ENCODE results near the gene NCAPG2.
"Not testable (repeated sequence)": the region's sequence is repeated elsewhere in the genome, so short reads cannot be mapped to it uniquely, and the experiment has no call there.

Gene NCAPG2

DNA sequence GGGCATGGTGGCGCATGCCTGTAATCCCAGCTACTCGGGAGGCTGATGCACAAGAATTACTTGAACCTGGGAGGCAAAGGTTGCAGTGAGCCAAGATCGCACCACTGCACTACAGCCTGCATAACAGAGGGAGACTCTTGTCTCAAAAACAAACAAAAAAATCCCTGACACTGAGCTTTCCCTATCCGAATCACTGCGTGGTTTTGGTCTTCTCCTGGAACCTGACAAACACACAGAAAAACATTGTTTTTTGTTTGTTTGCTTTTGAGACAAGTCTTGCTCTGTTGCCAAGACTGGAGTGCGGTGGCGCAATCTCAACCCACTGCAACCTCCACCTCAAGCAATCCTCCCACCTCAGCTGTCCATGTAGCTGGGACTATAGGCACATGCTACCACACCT, 66.6 kb downstream of the NCAPG2 start:
- no peak for DNase-seq (ENCODE audit: low read depth in 2 of 2)

DNA sequence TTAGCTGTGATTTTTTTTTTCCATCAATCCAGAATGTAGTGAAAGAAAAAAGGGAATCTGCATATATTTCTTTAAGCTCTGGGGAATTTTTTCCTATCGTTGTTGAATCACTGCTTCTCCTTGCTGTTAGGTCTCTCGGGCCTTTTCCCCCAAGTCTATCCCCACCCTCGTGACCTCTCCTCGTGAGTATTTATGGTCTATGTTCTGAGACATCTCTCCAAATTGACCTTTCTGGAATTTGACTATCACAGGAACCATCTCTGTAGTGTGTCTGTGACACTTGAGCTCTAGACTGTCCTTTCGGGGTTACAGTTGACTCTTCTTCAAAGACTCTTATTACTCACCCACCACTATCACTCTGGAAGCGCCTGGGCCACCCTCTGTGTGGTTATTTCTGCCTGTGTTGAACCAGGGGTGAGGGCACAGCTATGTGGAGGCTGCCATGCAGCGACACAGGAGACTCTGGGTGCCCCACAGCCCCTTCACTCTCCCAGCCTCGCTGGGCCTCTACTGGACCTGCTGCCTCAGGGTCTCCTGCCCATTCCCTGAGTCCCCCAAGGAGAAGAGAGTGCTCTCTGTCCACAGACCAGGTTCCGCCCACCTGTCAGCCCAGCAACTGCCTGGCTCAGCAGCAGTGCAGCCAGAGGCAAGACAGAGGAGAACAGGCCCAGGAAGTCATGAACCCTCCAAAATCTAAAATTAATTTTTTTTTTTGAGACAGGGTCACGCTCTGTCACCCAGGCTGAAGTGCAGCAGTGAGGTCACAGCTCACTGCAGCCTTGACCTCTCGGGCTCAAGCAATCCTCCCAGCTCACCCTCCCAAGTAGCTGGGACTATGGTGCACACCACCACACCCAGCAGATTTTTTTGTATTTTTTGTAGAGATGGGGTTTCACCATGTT, 71.3 kb downstream of the NCAPG2 start:
- DNase-seq (ENCODE audit: low read depth in 2 of 2) = no peak

DNA sequence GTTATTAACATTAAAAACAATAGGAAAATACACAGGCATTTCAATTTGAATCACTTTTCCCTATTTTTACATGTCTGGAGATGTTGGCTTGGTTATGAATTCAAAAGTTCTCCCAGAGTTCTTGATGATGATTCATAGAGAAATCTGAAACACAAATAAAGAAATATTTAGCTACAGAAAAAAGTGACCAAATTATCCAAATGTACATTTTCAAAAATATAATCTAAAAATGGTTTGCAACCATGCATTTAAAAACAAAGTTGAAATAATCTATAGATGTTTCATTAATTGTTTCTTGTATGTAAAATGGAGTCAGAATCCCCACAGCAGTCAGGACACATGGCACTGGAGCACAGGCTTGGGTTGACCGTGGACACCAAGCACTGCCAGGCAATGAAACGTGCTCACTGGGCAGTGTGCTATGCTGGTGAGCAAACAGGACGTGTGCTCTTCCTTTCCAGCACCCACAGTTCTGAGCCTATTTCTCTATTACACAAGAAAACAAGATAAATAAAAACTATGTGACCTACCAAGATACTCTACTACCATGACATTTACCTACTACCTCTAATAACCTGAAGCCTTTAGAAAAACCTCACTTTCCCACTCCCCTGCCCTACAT, 72.9 kb downstream of the NCAPG2 start:
- no peak for DNase-seq (ENCODE audit: low read depth in 2 of 2)

DNA sequence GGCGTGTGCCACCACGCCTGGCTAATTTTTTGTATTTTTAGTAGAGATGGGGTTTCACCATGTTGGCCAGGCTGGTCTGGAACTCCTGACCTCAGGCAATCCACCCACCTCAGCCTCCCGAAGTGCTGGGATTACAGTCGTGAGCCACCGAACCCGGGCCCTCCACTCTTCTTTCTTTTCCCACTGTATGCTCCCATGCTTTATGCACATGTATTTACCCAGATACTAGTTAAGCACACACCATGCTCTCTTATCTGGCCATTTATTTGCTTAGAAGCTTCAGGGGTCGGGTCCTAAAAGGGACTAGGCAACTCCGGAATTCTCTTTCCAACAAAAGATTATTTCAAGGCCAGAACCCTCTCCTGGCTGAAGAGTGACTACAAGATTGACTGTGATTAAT, 78.3 kb downstream of the NCAPG2 start:
- DNase-seq (ENCODE audit: low read depth in 2 of 2) = not testable (repeated sequence)

DNA sequence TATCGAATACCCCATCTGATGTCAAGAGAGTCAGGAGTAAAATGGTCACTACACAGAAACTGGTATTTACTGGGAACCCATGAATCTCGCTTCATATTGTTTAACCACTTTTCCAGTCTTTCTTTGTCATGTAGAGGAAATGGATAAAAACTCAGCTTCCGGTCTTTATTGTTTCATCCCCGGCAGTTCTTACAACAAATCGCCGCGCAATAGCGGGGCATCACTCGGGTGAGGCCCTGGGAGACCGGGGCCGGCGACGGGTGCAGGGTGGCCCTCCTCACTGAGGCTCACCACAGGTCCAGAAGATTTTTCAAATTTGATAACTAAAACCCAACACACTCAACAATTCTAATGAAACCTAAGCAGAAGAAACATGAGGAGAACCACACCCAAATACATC, 81.4 kb downstream of the NCAPG2 start:
- no peak for DNase-seq (ENCODE audit: low read depth in 2 of 2)

DNA sequence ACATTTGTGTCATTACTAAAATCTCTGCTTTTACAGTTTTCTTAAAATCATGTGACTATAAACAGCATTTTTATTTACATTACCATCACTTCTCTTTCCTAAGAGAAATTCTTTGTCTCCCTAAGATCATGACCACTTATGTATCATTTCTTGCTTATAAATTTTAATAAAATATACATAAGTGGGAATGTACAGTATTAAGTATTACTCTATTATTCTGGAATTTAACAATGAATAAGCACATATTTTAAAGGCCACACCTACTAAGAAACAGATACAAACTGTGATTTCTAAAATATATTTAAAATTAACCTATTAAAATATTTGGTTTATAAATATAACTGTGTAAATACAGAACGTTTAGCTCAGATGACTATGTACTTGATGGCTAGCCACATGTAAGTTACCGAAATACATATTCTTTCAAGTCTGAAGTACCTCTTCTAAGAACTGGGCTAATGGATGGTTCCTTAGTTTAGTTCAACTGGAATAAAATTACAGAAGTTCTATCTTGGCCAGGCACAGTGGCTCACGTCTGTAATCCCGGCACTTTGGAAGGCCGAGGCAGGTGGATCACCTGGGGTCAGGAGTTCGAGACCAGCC, 83.7 kb downstream of the NCAPG2 start:
- DNase-seq (ENCODE audit: low read depth in 2 of 2) = no peak

DNA sequence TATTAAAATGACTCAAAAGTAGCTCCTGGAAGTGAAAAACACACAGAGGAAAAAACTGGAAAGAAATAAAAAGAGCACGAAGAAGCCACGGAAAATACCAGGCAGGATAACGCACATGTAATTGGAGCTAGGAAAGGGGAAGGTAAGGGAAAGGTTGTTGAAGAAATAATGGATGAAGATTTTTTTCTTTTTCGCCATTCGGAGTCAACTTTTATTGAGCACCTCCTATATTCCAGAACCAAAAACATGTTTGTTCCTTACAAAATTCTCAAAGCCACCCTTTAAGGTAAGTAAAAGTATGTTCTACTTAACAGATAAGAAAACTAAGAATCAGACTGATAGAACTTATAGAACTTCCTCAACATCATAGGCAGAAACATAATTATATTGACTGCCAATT, 84.2 kb downstream of the NCAPG2 start:
- no peak for DNase-seq (ENCODE audit: low read depth in 2 of 2)

DNA sequence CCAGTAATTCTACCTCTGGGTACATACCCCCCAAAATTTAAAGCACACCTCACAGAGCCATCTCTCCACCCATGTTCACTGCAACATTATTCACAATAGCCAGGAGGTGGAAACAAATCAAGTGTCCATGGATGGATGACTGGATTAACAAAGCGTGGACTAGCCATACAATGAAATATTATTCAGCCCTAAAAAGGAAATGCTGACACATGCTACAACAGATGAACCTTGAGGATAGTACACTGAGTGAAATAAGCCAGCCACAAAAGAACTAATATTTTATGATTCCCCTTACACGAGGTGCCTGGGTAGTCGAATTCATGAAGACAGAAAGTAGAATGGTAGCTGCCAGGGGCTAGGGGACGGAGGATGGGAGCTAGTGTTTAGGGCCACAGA, 85.9 kb downstream of the NCAPG2 start:
- DNase-seq (ENCODE audit: low read depth in 2 of 2) = no peak

DNA sequence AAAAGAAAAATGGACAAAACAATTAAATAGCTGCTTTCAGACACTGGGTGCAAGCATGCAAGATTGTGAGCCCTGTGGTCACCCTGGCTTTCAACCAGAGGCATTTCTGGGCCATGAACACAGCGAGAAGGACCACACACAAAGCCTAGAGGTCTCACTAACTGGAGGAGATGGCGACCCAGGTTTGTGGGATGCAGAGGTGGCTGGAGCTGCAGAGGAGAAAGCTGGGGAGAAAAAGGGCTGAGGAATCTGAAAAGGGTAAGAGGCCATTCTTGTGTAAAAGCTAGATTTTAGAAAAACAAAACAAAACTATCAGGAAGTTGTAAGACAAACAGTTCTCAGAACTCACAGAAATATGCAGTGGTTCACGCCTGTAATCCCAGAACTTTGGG, 86.9 kb downstream of the NCAPG2 start:
- DNase-seq (ENCODE audit: low read depth in 2 of 2) = no peak

DNA sequence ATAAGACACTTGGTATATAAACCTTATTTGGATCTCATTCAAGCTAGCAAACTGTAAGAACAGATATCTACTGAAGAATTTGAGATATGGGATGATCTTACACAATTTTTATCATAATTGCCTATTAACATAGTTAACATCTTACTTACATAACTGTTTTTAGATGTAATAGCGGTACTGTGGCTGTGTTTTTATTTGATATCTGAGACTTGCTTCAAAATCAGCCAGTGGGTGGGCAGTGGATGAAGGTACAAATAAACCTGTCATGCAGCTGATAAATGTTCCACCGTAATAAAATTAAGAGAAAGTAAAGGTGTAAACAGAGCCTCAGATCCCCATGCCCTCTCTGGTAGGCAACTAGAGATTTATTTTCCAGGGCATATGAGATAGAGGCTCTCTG, 88.6 kb downstream of the NCAPG2 start:
- DNase-seq (ENCODE audit: low read depth in 2 of 2) = no peak

DNA sequence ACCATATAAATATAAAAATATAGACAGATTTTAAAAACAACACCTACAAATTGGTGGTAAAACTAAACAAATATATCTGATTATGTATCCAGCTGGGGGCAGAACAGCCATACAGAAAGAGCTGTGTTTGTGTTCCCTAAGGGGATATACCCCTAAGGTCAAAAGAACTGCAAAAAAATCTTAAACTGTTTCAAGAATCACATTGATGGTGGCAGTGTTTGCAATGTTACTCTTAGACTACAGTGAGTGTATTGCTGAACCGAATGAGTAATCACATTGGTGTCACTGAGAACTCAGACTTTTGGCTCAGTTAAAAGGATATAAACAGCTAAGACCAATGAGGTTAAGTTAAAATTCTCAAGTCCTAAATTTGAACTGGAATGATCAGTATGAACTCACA, 89.9 kb downstream of the NCAPG2 start:
- no peak for DNase-seq (ENCODE audit: low read depth in 2 of 2)

DNA sequence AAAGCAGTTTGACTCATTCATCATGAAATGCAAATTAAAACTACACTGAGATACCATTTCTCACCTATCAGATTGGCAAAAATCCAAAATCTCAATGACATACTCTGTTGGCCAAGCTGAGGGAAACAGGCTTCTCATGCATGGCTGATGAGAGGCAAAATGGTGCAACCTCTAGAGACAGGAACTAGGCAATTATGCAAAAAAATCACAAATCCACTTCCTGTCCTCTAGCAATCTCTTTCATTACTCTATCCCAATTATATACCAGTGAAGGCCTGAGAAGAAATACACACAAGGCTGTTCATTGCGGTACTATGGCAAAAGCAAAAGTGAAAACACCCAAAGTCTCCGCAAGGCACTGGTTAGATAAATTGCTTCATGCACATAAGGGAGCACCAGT, 91.1 kb downstream of the NCAPG2 start:
- DNase-seq (ENCODE audit: low read depth in 2 of 2) = no peak

DNA sequence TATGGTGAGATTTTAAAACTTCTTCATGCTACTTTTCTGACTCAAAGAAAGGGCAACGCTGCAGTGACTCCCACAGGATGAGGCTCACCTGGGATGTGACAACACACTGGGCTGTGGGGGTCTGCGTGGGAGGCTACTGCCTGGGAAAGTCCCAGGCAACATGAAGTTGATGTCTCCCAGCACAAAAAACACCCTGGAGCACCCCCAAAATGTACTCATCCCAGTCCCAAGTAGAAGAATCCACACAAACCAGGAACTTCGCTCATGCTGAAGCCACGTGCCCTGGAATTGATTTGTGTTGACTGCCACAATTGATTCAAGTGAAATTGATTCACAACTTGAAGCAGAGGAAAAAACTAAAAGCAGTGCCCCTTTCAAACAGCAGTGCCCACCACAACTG, 92.1 kb downstream of the NCAPG2 start:
- DNase-seq (ENCODE audit: low read depth in 2 of 2) = no peak

DNA sequence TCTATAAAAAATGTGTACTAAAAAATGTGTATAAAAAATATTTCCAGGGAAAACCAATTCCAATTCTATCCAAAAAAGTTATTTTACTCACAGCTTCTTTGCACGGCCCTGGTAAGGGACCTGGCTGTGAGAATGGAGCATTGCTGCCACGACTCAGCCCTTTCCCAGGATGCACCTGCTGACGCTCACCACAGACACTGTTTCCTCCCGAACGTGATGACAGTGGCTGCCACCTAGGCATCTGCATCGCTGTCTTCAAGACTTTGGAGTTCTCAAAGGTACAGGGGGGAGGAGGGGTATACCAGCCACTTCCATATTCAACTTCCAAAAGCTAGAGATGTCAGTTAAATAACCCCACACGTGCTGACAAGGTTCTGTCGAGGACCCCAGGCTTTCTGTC, 93.1 kb downstream of the NCAPG2 start:
- DNase-seq (ENCODE audit: low read depth in 2 of 2) = no peak

DNA sequence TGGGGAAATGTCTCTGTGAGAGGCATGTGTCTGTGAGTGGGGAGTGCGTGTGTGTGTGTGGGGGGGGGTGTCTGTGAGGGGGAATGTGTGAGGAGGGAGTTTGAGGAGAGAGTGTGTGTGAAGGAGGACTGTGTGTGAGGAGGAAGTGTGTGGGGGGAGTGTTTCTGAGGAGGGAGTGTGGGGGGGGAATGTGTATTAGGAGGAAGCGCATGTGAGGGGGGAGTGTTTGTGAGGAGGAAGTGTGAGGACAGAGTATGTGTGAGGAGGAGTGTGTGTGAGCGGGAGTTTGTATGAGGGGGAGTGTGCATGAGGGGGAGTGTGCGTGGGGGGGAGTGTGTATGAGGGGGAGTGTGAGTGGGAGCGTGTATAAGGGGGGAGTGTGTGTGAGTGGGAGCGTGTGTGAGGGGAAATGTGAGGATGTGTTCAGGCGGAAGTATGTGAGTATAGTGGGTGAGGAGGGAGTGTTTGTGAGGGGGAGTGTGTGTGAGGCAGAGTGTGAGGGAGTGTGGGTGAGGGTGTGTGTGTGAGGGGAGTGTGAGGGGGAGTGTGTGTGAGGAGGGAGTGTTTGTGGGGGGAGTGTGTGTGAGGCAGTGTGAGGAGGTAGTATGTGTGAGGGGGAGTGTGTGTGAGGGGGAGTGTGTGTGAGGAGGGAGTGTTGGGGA, 95.2 kb downstream of the NCAPG2 start:
- DNase-seq (ENCODE audit: low read depth in 2 of 2) = no peak

DNA sequence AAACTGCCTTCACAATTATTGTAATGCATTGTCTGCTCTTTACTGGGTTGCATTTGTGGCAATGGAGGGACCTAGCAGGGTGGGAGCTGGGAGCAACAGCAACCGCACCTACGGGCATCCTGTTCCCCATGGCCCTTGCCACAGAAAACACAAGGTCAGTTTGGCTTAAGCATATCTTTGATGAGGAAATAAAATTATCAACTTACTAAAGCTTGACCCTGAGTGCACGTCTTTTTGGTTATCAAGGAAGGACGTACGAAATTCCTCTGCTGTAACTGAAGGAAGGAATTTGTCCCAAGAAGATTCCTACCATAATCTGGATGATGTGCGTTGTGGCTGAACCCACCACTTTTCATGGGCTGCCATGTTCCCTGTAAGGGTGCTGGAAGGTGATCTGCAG, 97.0 kb downstream of the NCAPG2 start:
- DNase-seq (ENCODE audit: low read depth in 2 of 2) = no peak

DNA sequence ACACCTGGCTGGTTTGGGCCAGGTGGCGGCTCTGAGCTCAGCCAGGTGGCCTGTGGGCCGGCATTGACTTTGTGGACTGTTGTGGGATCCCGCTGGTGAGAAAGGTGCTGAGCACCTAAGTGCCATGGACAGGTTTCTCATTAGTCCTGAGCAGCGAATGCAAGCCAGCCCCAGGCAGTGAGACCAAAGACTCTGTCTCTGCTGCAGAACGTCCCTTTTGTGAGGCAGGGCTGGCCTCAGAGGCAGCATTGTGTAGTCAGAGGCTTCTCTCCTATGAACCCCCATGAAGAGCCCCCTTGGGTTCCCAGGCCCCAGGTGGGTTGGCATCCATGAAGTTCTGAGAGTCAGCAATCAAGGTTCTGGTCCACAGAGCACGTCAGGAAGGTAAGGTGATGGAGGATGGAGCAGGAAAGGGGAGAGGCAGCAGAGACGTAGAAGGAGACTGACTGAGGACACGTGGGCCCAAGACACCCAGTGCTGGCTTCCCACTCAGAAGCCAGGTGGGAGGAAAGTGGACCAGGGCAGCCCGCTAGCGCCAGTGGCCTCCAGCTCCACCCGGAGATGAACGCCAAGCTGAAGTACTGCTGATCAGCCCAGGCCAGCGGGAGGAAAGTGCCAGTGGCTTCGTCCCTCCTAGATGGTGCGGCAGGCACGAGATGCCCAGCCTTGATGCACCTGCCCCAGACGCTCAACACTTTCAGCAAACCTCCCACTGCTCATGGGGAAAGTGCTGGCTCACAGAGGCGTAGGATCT, 97.8 kb downstream of the NCAPG2 start:
- DNase-seq (ENCODE audit: low read depth in 2 of 2) = no peak

DNA sequence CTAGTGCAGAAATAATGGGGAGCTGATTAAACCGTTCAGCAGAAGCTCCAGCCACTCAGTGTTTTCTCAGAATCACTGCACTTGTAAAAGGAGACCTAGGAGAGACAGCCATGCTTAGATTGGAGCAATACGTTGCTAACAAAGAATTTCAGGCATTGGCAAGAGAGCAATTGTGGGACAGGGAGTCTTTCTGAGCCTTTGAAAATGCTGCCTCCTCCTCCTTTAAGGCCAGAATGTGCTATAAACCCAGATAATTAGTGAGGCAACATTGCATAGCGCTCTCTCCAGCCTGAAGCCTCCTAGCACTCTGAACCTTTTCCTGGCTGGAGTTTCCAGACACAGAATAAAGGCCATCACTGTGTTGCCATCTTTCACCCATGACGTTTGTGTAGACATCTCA, 98.5 kb downstream of the NCAPG2 start:
- no peak for DNase-seq (ENCODE audit: low read depth in 2 of 2)

DNA sequence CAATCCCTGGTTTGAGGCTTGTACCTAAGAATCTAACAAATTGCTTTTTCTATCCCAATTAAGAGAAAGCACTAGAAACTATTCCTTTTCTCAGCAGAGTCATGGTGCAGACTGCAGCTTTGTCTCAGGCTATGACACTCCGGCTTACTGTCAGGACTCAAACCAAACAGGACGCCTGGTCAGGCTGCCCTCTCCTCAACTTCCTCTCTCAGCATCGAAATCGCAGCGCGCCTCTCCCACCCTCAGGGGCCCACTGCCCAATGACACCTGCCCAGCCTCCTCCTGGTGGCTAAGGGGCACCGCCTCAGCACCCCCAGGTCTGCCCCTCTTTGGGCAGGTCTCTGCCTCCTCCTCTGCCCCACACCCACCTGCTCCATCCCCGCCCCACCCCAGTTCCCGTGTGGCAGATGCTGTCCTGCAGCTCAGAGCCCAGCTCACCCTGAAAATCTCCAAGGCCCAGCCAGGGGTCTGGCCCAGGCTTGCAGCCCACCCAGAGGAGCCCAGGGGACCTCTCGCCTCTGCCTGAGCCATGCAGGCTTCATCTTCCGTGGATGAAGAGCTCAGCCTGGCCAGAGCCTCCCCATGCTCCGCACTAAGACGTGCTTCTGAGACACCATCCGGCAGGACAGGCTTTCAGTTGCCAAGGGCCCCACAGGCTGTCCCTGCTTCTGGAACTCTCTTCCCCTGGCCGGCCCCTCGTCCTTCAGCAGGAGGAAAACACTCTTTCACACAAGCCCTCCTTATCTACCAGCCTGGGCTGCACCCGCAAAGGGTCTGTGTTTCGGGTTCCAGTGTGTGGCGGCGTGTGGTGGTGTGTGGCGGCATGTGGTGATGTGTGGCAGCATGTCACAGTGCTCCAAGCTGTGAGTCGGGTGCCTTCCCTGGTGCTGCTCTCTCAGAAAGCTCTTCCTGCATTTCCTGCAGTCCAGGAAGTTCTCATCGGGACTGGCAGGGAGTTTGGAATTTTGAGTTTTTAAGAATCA, 100.5 kb downstream of the NCAPG2 start:
- no peak for DNase-seq (ENCODE audit: low read depth in 2 of 2)

DNA sequence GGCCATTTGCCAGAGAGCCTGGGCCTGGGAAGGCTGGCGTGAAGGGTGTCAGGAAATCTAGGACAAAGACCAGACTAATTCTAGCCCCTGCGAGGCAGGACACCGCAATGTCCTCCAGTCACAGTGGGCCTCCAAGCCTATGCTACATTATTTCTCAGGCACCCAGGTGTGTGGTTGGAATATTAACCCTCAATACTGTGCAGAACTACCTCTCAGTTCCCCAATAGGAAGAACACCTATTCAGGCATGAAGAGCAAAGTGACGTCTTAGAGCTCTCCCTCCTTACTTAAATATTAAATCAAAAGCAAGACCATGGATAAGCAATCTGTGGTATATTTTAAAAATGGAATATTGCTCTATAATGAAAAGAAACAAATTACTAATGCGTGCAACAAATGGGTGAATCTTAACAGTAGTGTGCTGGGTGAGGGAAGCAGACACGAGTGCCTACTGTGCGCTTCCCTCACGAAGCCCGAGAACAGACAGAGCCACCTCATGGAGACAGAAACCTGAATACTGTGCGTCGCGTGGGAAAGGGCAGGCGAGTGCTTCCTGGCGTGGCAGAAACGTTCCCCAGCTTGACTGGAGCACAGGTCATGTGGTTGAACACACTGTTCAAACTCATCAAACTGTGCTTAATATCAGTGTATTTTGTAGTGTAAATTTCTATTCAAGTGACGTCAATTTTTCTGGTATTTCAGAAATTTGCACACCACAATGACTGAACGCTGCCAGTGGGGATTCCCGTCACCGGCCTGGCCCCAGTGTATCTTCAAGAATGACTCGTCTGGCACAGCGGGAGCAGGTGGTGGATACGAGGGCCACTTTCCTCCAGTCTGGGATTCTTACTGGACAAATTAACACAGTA, 101.5 kb downstream of the NCAPG2 start:
- DNase-seq (ENCODE audit: low read depth in 2 of 2) = no peak

All from stimulated activated CD8-positive, alpha-beta memory T cell treated with anti-CD3 and anti-CD28 coated beads, Interleukin-2, amount 100 ng/mL, for 48 hours (primary cell).